HG03064 (cell line): Measurements from ENCODE around the gene SCN8A.
"Not testable (repeated sequence)": the region's sequence is repeated elsewhere in the genome, so short reads cannot be mapped to it uniquely, and the experiment has no call there.

ENCODE experiments used
- ATAC-seq: cut with Tn5 transposase; IDR thresholded peaks from one replicate; pipeline ENCODE4 v1.9.1; 2021; ENCODE audit warnings: low read depth; ENCODE audit not compliant: unreplicated experiment

The SCN8A gene

DNA sequence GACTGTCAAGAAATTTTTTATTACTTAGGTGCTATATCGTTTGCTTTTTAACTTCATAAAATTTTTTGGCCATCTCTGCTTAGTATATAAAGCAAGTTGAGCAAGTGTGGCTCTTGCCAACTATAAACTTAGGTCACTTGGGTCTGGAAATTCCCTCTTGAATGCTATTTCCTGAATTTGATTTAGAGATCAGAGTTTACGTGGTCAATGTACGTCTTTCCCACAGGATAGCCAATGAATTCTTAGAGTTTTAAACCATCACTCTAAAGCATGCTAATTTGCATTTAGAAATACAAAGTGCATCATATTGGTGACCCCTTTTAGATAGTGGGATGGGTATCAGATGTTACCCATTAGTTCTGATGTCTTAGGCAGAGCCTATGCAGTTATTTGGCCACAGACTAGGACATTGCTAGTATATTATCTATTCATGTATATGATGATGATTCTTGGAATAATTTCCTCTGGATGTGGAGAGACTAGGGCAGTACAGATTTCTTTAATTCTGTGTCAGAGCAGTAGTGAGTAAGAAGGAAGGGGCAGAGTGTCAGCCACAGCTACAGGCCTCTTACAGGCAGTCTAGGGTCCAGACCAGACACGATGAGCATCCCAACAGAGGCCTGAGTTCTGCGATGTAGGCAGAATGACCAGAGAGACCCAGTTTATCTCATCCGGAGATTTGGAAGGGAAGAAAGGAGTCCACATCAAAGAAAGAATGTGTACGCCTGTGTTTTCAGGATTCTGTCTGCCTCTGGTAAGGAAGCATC, 30.3 kb downstream of the SCN8A start:
- no peak for ATAC-seq

GRCh38 chr12:51622564-51622963, 31.5 kb downstream of the SCN8A start:
- ATAC-seq, result no peak

- no peak for ATAC-seq
Measured at GRCh38 chr12:51625370-51625769, 34.3 kb downstream of the SCN8A start.

- no peak for ATAC-seq
Measured at GRCh38 chr12:51626115-51626514, 35.1 kb downstream of the SCN8A start.

GRCh38 chr12:51626629-51627028, 35.6 kb downstream of the SCN8A start:
- ATAC-seq, result no peak

GRCh38 chr12:51630256-51630880, 39.3 kb downstream of the SCN8A start:
- no peak for ATAC-seq

- no peak for ATAC-seq
Measured at GRCh38 chr12:51630986-51631385, 40.0 kb downstream of the SCN8A start.

- no peak for ATAC-seq
Measured at GRCh38 chr12:51631591-51631990, 40.6 kb downstream of the SCN8A start.

DNA sequence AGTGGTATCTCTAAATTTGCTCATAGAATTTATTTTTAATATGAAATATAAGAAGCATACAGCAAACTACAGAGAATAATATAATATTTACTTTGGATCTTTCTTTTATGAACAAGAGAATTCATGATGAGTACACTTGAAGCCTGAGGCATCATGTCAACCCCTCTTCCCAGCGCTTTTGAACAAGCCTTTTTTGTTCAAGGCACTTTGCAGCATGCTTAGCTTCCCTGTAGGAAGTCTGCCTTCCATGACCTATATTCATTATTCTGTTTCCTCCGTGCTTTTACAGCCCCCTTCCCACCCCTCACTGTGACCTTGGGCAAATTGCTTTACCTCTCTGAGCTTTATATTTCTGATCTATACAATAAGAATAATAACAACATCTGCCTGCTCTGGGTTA, 41.6 kb downstream of the SCN8A start:
- no peak for ATAC-seq

GRCh38 chr12:51635346-51635745, 44.3 kb downstream of the SCN8A start:
- no peak for ATAC-seq

- ATAC-seq, result no peak
Measured at GRCh38 chr12:51636581-51636980, 45.5 kb downstream of the SCN8A start.

- no peak for ATAC-seq
Measured at GRCh38 chr12:51636986-51637385, 46.0 kb downstream of the SCN8A start.

DNA sequence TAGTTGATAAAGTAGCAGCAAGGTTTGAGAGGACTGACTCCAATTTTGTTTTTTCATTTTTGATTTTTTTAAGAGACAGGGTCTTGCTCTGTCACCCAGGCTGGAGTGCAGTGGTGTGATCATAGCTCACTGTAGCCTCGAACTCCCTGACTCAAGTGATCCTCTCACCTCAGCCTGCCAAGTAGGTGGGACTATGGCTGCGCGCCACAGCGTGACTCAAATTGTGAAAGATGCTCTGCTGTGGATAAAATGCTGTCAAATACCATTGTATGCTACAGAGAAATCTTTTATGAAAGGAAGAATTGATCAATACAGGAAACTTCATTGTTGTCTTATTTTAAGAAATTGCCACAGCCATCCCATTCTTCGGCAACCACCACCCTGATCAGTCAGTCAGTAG, 48.3 kb downstream of the SCN8A start:
- ATAC-seq, result no peak

- ATAC-seq, result no peak
Measured at GRCh38 chr12:51642286-51642685, 51.3 kb downstream of the SCN8A start.

DNA sequence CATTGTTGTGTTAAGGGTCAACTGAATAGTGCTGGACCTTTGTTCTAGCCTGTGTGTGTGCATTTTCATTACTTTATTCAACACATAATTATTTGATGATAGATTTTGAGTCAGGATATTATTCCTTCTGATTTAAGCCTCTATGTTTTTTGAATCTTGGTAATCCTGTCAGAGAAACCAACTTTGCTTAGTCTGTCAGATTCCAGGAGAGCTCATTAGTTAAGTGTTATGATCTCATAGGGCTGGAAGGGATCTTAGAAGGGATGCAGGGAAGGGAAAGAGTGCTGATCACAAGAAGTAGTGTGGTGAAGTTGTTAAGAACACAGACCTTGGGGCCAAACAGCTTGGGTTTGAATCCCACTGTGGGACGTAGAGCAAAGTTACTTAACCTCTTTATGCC, 52.9 kb downstream of the SCN8A start:
- no peak for ATAC-seq

- not testable (repeated sequence) for ATAC-seq
Measured at GRCh38 chr12:51644691-51645090, 53.7 kb downstream of the SCN8A start.

- ATAC-seq, result no peak
Measured at GRCh38 chr12:51645961-51646360, 54.9 kb downstream of the SCN8A start.

GRCh38 chr12:51647647-51648046, 56.6 kb downstream of the SCN8A start:
- ATAC-seq, result no peak

GRCh38 chr12:51653431-51653830, 62.4 kb downstream of the SCN8A start:
- ATAC-seq, result no peak

- ATAC-seq, result no peak
Measured at GRCh38 chr12:51661199-51661598, 70.2 kb downstream of the SCN8A start.

DNA sequence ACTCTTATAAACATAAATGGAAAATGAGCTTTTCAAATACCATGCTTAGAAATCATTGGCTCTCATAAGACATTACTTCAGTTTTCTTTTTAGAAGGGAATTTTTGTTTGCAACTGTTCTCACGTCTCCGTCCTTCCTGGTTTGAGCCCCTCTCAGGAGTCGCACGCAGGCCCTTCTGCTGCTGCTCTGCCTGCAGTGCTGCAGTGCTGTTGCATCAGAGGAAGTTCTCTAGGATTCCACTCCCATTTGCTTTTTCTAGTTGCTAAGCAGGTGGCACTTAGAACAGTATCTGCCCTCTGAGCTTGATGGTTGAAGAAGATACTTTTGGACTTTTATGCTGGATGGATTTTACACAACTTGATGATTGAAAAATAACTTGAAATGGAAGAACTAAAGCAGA, 70.8 kb downstream of the SCN8A start:
- no peak for ATAC-seq

DNA sequence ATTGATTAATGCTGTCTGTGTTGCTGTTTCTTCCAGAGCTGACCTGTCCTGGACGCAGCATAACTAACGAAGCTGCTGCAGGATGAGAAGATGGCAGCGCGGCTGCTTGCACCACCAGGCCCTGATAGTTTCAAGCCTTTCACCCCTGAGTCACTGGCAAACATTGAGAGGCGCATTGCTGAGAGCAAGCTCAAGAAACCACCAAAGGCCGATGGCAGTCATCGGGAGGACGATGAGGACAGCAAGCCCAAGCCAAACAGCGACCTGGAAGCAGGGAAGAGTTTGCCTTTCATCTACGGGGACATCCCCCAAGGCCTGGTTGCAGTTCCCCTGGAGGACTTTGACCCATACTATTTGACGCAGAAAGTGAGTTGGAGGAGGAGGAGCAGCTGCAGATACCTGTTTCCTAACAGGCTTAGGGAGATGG, 71.7 kb downstream of the SCN8A start:
- no peak for ATAC-seq
